GM12874 (cell line): ENCODE results near the gene BPGM.

ENCODE experiments used
- TF ChIP-seq, protein P1 (sequence below): IDR thresholded peaks from 2 replicates; pipeline ENCODE4 v1.5.1; 2011; ENCODE audit warnings: low read depth, mild to moderate bottlenecking, control low read depth, low read length, moderate library complexity; ENCODE audit not compliant: insufficient read depth

The BPGM gene

DNA sequence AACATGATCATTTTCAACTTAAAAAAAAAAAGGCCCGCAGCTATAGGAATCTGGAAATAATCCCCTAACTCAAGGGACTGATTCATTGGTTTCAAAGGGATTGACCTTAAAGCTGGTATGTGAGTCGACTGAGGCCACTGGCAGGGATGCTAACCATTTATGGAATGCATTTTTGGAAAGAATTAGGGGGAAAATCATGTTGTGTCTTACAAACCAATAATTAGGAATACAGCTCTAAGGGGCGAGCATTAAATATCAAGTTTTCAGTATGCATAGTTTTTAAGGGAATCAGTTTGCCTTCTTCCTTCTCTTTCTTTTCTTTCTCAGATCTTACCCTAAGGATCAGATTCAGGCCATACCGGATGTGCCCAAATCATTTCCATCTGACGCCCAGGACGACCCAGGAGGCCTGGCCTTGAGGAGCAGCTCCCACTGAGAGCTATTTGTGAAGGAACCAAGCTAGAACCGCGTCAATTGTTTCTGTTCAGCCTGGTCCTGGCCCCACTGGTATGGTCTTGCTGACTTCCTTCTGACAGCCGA, 48.7 kb downstream of the BPGM start:
- TF ChIP-seq, protein P1, sequence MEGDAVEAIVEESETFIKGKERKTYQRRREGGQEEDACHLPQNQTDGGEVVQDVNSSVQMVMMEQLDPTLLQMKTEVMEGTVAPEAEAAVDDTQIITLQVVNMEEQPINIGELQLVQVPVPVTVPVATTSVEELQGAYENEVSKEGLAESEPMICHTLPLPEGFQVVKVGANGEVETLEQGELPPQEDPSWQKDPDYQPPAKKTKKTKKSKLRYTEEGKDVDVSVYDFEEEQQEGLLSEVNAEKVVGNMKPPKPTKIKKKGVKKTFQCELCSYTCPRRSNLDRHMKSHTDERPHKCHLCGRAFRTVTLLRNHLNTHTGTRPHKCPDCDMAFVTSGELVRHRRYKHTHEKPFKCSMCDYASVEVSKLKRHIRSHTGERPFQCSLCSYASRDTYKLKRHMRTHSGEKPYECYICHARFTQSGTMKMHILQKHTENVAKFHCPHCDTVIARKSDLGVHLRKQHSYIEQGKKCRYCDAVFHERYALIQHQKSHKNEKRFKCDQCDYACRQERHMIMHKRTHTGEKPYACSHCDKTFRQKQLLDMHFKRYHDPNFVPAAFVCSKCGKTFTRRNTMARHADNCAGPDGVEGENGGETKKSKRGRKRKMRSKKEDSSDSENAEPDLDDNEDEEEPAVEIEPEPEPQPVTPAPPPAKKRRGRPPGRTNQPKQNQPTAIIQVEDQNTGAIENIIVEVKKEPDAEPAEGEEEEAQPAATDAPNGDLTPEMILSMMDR: no peak

DNA sequence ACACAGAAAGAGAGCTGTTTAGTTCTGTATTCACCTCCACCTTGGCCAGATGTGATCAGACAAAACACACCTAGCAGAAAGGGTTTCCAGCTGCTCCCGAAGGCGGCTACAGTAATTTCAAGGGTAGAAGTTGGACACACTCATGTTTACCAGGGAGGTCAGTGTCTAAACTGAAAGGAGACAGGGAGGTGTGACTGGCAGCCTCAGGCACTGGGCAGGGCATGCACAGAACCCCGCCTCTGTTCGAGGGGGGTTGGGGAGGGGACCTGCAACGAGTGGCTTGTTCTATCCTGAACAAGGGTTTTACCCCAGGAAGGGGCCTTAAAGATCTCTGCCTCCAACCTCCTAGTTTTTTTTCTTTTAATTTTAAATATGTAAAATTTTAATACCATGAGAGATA, 49.6 kb downstream of the BPGM start:
- TF ChIP-seq, protein P1: no peak

DNA sequence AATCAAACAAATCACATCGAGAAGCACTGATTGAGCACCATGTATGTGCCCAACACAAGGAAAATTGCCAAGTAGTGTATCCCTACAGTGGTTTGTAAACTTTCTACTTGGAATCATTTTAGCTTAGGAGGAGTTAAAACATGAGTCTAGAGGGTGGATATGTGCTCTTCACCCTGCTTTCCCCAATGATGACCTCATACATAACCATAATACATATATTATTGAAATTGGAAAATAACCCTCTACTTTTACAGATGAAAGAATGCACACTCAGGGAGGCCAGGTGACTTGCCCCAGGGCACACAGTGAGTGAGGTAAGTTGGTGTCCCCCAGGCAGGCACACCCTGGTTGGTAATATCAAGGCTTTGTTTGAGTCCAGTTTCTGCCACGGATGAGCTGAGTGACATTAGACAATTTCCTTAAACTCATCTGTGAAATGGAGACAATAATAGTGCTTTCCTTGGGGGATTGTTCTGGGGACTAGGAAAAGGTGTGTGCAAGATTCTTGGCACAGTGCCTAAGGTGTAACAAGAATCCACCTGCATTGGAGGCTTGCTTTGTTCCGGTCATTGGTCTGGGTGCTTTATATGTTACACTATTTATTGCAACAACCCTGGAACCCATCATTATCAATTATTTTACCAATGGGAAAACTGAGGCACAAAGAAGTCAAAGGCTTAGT, 50.7 kb downstream of the BPGM start:
- TF ChIP-seq, protein P1: no peak

DNA sequence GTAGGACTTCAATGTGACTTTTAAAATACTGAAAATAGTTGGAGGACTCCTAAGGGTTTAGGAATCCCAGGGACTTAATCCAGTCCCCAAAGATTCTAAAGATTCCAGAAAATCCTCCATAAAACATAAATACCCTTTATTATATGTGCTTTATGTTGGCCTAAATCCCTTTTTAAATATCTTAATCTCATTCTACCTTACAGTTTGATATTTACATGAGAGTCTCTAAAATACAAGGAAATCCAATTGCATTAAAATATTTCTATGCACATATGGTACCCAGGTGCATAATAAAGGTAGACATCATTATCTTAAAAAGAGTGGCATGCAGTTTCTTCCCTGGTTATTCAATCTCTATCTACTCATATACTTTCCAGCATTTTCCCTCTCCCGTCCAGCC, 51.8 kb downstream of the BPGM start:
- TF ChIP-seq, protein P1: no peak

DNA sequence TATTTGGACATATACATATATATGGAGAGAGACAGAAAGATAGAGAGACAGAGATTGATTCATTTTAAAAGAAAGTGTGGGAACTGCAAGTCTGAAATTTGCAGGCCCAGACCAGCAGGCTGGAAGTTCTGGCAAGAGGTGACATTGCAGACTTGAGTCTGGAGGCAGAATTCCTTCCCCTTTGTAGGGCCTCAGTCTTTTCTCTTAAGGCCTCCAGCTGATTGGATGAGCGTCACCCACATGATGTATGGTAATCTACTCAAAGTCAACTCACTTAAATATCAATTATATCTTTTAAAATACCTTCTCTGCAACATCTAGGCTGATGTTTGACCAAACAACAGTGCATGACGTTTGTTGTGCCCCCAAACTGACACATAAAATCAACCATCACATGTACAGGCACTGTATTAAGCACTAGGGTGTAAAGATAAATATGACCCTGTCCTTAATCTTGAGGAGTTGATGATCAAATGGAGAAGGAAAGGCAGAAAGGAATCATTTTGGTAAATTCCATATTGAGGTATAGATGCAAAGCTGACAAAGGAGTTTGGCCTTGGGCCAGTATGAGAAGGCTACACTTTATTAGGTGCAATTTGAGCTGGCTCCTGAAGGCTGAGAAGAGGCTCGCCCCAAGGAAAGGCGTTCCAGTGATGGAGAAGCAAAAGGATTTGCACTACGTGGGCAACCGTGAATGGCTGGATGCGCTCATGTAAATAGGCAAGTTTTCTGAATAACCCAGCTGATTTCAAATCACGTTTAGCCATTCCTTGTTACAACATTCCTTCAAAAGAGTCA, 52.6 kb downstream of the BPGM start:
- TF ChIP-seq, protein P1: no peak

DNA sequence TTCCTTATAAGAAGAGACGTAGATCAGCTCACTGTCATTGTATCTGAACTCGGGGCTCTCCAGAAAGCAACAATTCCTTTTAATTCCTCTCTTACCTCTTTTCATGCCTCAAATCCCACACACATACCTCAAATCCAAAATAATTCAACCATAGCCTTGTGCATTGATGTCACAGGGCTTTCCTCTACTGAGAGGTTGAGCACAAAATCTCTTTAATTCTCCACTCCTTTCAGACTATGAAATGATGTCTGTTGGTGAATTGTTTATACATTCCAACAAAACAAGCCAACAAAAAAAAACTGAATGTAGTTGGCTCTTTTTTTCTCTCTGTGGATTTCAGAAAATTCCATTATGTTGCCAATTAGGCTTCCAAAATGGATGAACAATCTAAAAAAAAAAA, 53.2 kb downstream of the BPGM start:
- TF ChIP-seq, protein P1: no peak

DNA sequence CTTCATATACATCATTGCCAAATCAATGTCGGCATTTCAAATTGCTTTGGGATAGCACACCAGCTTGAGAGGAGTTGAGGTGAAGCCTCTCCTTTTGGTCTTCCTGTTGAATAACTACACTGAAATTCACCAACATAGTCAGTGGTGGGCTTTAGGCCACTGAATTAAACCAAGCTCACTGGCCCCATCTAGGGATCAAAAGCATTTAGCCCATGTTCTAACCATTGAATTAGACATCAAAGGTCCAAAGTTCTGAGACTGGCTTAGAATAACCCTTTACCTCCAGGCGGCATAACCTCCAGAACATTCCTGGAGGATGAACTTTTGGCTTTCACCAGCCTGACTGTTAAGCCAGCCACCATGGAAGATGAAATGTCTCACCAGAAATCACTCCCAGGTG, 54.6 kb downstream of the BPGM start:
- TF ChIP-seq, protein P1: peak; percentile 32; the same call in 1 of the 2 replicates
